SU-DHL-6 (cell line): ENCODE data around the gene MCTP1.

Experiments used
- H2AFZ ChIP-seq: fragments of 200-600 bp; sonication (generic); 2 replicates; pipeline ENCODE4 v1.6.1; 2014; ENCODE audit warnings: low read depth, mild to moderate bottlenecking, moderate library complexity, mixed read lengths, antibody characterized with exemption, low read length; ENCODE audit not compliant: severe bottlenecking
- H3F3A ChIP-seq: fragments of 200-600 bp; shearing (Covaris generic); 2 replicates; pipeline ENCODE4 v1.6.0; 2016; ENCODE audit warnings: antibody characterized with exemption, mild to moderate bottlenecking; ENCODE audit not compliant: insufficient read depth
- H3K27ac ChIP-seq: fragments of 200-600 bp; sonication (generic); 2 replicates; pipeline ENCODE4 v1.5.1; 2016; ENCODE audit warnings: low read depth, mild to moderate bottlenecking, low read length, moderate library complexity, mixed read lengths
- H3K27me3 ChIP-seq: fragments of 200-600 bp; sonication (generic), shearing (Covaris generic); 2 replicates; pipeline ENCODE4 v1.6.0; 2014; ENCODE audit warnings: mild to moderate bottlenecking, low read length
- H3K36me3 ChIP-seq: fragments of 200-600 bp; sonication (generic); 2 replicates; pipeline ENCODE4 v1.6.1; 2014; ENCODE audit warnings: mild to moderate bottlenecking, low read length, mixed read lengths
- H3K4me2 ChIP-seq: fragments of 300-600, 200-600 bp; shearing (Covaris generic), sonication (generic); 2 replicates; pipeline ENCODE4 v1.6.0; 2014; ENCODE audit warnings: low read length, low read depth, mild to moderate bottlenecking; ENCODE audit not compliant: poor library complexity, severe bottlenecking
- H3K4me3 ChIP-seq: fragments of 200-600 bp; sonication (generic); 2 replicates; pipeline ENCODE4 v1.5.1; 2014; ENCODE audit warnings: antibody characterized with exemption, low read length, mild to moderate bottlenecking, mixed read lengths; ENCODE audit not compliant: insufficient read depth, poor library complexity, severe bottlenecking
- H3K79me2 ChIP-seq: fragments of 200-600 bp; sonication (generic); 2 replicates; pipeline ENCODE4 v1.6.1; 2014; ENCODE audit warnings: mild to moderate bottlenecking, low read length, moderate library complexity; ENCODE audit not compliant: insufficient read depth
- H3K9ac ChIP-seq: fragments of 200-600 bp; sonication (generic); 2 replicates; pipeline ENCODE4 v1.7.0; 2014; ENCODE audit warnings: mild to moderate bottlenecking, low read length
- H3K9me2 ChIP-seq: fragments of 200-600 bp; sonication (generic); replicated peaks from 2 replicates; pipeline ENCODE4 v1.6.1; 2014; ENCODE audit warnings: low read length; ENCODE audit not compliant: insufficient read depth
- H3K9me3 ChIP-seq: fragments of 200-600 bp; sonication (generic); 2 replicates; pipeline ENCODE4 v1.6.1; 2014; ENCODE audit warnings: low read length, mixed read lengths; ENCODE audit not compliant: insufficient read depth
- H4K20me1 ChIP-seq: fragments of 200-600 bp; sonication (generic); 2 replicates; pipeline ENCODE4 v1.6.1; 2014; ENCODE audit warnings: low read depth, mild to moderate bottlenecking, antibody characterized with exemption, low read length, moderate library complexity, mixed read lengths
- EZH2phosphoT487 ChIP-seq: fragments of 200-600 bp; sonication (generic), shearing (Covaris generic); conservative IDR thresholded peaks from 2 replicates; pipeline ENCODE4 v1.6.1; 2018; ENCODE audit warnings: mild to moderate bottlenecking, antibody characterized with exemption, low read length, moderate library complexity, mixed read lengths
- TF ChIP-seq, protein P1 (sequence below): fragments of 200-600 bp; sonication (generic); IDR thresholded peaks from one replicate; pipeline ENCODE4 v1.5.1; 2017; ENCODE audit warnings: antibody characterized with exemption, mild to moderate bottlenecking, low read length, moderate library complexity; ENCODE audit not compliant: insufficient read depth, poor library complexity, severe bottlenecking

Gene MCTP1

DNA sequence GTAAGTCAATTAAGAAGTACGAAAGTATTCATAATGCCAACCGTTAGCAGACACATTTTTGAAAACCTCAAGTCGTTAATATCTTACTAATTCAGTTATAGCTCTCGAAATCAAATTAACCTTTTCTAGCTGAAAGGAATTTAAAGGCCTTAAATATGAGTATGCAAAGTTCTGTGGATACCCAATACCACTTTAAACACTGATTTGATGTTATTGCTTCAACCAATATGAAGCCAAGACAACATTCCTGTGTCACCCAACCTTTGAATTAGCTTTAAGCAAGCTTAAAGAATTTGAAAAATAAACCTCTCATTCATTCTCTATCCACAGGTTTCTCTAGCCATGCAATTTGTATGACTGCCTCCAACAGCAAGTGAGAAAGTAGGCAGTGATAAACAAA, 204.5 kb downstream of the MCTP1 start:
- no peak overlapping the region for H3K27ac ChIP-seq
- H3K4me3 ChIP-seq: no peak overlapping the region
- H3K4me2 ChIP-seq: no peak overlapping the region
- H3F3A ChIP-seq: no peaks in the 10 kb centered on the region
- no peaks in the 10 kb centered on the region for H3K36me3 ChIP-seq
- H4K20me1 ChIP-seq: no peaks in the 10 kb centered on the region
- H3K9me3 ChIP-seq: no peaks in the 10 kb centered on the region
- H3K9me2 ChIP-seq: no peaks in the 10 kb centered on the region
- no peaks in the 10 kb centered on the region for H3K27me3 ChIP-seq
- no peaks in the 10 kb centered on the region for H3K79me2 ChIP-seq
- H3K9ac ChIP-seq: no peak overlapping the region
- H2AFZ ChIP-seq: no peak overlapping the region
- TF ChIP-seq, protein P1, sequence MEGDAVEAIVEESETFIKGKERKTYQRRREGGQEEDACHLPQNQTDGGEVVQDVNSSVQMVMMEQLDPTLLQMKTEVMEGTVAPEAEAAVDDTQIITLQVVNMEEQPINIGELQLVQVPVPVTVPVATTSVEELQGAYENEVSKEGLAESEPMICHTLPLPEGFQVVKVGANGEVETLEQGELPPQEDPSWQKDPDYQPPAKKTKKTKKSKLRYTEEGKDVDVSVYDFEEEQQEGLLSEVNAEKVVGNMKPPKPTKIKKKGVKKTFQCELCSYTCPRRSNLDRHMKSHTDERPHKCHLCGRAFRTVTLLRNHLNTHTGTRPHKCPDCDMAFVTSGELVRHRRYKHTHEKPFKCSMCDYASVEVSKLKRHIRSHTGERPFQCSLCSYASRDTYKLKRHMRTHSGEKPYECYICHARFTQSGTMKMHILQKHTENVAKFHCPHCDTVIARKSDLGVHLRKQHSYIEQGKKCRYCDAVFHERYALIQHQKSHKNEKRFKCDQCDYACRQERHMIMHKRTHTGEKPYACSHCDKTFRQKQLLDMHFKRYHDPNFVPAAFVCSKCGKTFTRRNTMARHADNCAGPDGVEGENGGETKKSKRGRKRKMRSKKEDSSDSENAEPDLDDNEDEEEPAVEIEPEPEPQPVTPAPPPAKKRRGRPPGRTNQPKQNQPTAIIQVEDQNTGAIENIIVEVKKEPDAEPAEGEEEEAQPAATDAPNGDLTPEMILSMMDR: no peak
- TF ChIP-seq EZH2phosphoT487: no peak

DNA sequence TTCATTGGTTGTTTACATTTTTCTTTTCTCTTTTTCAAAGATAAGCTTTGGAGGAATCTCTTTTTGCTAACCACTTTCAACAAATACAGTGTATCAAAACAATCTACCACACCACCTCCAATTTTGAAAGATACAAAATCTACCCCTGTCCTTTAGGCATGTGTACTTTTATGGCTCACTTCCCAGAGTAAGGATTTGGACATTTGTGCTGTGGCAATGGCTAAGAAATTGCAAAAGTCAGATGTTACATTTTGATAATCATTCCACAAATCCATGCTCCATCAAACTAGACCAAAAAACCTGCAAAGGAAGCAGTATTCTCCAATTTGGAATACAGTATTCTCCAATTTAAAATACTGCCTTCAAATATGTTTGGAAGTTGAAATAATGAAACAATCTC, 204.9 kb downstream of the MCTP1 start:
- Histone ChIP-seq H3K36me3 (no peaks in the 10 kb centered on the region), H3K27ac (no peak overlapping the region), H4K20me1 (no peaks in the 10 kb centered on the region), H3K9me3 (no peaks in the 10 kb centered on the region), H3K4me3 (no peak overlapping the region), H3F3A (no peaks in the 10 kb centered on the region), H3K9me2 (no peaks in the 10 kb centered on the region), H3K27me3 (no peaks in the 10 kb centered on the region), H2AFZ (no peak overlapping the region), H3K9ac (no peak overlapping the region), H3K4me2 (no peak overlapping the region), H3K79me2 (no peaks in the 10 kb centered on the region)
- no peak for TF ChIP-seq EZH2phosphoT487
- TF ChIP-seq, protein P1: no peak

DNA sequence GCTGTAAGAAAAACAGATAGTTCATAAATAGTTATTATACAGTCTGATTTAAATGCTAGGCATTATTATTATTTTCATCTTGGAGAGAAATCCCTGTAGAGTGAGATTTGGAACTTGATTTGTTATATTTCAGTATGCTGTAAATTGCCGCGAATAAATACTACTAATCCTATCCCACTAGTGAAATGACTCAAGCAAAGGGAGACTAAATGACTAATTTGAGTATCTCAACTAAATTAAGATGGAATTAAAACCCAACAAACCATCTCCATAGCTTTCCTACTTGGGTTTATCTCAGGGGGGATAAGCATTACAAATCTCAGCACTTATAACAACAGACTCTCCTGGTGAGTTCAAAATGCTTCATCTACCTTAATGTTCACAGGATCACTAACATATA, 206.0 kb downstream of the MCTP1 start:
- no peaks in the 10 kb centered on the region for H3F3A ChIP-seq
- no peak overlapping the region for H2AFZ ChIP-seq
- H3K9me3 ChIP-seq: no peaks in the 10 kb centered on the region
- H3K36me3 ChIP-seq: no peaks in the 10 kb centered on the region
- no peak overlapping the region for H3K9ac ChIP-seq
- H3K27me3 ChIP-seq: no peaks in the 10 kb centered on the region
- no peak for TF ChIP-seq EZH2phosphoT487
- TF ChIP-seq, protein P1: no peak
- H4K20me1 ChIP-seq: no peaks in the 10 kb centered on the region
- H3K9me2 ChIP-seq: no peaks in the 10 kb centered on the region
- H3K27ac ChIP-seq: no peak overlapping the region
- H3K4me2 ChIP-seq: no peak overlapping the region
- H3K4me3 ChIP-seq: no peak overlapping the region
- H3K79me2 ChIP-seq: no peaks in the 10 kb centered on the region
